Osteocyte (in vitro differentiated cells): Measurements from ENCODE around the gene DIABLO. TPM values are rescaled to one million over a fixed set of nuclear protein-coding genes. Genes with fewer than 3 reads are reported as not detected.

Experiments
- DNase-seq: peaks from one replicate; pipeline ENCODE4 v3.0.0; 2021; ENCODE audit warnings: mixed read lengths; ENCODE audit not compliant: unreplicated experiment; ENCODE audit errors: extremely low spot score
- H3K27ac Mint-ChIP-seq: one replicate; pipeline ENCODE4 v1.8.0; 2021; ENCODE audit warnings: mild to moderate bottlenecking, mixed read lengths; ENCODE audit not compliant: unreplicated experiment
- H3K27me3 Mint-ChIP-seq: one replicate; pipeline ENCODE4 v1.8.0; 2021; ENCODE audit warnings: mixed read lengths; ENCODE audit not compliant: unreplicated experiment
- H3K36me3 Mint-ChIP-seq: one replicate; pipeline ENCODE4 v1.8.0; 2021; ENCODE audit warnings: mixed read lengths; ENCODE audit not compliant: unreplicated experiment
- H3K4me1 Mint-ChIP-seq: one replicate; pipeline ENCODE4 v1.8.0; 2021; ENCODE audit warnings: mixed read lengths; ENCODE audit not compliant: unreplicated experiment
- H3K4me3 Mint-ChIP-seq: one replicate; pipeline ENCODE4 v1.8.0; 2021; ENCODE audit warnings: mild to moderate bottlenecking, moderate library complexity, mixed read lengths; ENCODE audit not compliant: unreplicated experiment
- H3K9me3 Mint-ChIP-seq: one replicate; pipeline ENCODE4 v1.8.0; 2021; ENCODE audit warnings: mixed read lengths; ENCODE audit not compliant: unreplicated experiment
- total RNA-seq: library from RNA; stranded (reverse); gene quantifications from 2 replicates; pipeline ENCODE4 v1.2.1, GENCODE V29; 2021
- TF ChIP-seq, protein P1 (sequence below): fragments of 200-600 bp; sonication (generic); IDR thresholded peaks from 2 replicates; pipeline ENCODE4 v1.5.0; 2021; ENCODE audit warnings: antibody characterized with exemption, mild to moderate bottlenecking, moderate library complexity

The DIABLO gene
- total RNA-seq, 1 donor from 2014 or later: 51.5 TPM

DNA sequence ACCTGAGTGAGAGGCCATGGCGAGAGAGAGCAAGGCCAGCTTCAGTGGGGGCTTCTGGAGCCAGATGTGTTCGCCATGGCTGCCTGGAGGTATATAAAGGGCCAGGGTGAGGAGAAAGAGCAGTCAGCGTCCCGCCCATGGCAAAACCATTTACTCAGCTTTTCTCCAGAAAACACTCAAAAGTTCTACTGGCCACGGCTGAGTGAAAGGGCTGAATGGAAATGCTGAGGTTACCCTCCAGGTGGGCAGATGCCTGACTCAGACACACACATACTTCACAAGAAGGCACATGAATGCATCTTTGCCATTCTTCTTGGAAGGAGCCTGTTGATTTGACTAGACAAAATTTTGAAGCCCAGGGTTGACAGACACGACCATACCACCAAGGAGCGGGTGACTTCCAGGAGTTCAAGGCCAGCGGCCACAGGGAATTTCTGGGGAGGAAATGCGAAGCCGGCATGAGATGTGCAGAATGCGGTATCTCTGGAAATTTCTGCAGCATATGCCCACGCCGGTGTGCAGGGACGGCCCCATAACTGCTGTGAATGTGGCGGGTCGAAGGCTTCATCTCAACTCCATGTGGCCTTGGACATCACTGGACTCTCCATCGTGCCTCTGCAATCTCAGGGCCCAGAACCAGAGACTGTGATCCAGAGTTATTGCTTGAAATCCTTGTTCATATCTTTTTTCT is 51.6 kb downstream of the DIABLO start, which contains the start of gene IL31:
Gene IL31 (minus strand): TSS at position 67 of the 691 bp plus-strand sequence. CDS start 49 bp downstream, at position 18.
- Mint-ChIP-seq H3K9me3 (no peaks in the 10 kb centered on the region), H3K36me3 (no peaks in the 10 kb centered on the region), H3K27me3 (peaks cover 12% of the 10 kb centered on the region), H3K4me1 (no peaks in the 10 kb centered on the region), H3K27ac (no peak within 1 kb of the TSS), H3K4me3 (no peak within 1 kb of the TSS)
- DNase-seq: no peak
- TF ChIP-seq, protein P1, sequence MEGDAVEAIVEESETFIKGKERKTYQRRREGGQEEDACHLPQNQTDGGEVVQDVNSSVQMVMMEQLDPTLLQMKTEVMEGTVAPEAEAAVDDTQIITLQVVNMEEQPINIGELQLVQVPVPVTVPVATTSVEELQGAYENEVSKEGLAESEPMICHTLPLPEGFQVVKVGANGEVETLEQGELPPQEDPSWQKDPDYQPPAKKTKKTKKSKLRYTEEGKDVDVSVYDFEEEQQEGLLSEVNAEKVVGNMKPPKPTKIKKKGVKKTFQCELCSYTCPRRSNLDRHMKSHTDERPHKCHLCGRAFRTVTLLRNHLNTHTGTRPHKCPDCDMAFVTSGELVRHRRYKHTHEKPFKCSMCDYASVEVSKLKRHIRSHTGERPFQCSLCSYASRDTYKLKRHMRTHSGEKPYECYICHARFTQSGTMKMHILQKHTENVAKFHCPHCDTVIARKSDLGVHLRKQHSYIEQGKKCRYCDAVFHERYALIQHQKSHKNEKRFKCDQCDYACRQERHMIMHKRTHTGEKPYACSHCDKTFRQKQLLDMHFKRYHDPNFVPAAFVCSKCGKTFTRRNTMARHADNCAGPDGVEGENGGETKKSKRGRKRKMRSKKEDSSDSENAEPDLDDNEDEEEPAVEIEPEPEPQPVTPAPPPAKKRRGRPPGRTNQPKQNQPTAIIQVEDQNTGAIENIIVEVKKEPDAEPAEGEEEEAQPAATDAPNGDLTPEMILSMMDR: no peak

DNA sequence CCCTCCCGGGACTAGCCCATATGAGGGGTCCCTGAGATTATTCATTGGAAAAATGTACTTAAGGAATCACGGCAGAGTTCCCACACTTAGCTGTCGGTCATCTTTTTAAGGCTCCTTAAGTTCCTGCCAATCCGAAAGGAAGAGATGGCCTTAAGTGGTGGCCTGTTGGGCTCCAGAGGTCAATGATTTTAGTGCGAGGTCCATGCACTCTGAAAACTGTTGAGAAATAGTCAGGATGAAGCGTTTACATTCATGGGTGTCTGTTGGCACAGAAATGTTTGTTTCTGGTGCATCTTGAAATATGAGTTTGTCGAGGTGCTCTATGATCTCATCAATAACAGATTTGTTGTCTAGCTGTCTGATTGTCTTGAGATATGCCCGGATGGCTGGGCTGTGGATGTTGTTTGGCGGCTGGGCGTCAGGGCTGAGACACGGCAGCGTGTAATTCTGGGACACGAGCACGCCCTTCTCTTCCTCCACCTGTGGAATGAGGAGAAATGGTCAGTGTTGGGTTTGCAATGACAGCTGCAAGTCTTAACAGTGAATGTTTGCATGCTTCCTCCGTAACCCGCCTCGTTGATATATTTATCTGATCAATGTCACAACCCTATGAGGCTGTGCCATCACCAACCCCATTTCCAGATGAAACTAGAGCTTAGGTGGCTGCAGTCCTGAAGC is 53.5 kb downstream of the DIABLO start:
- no peak overlapping the region for H3K4me3 Mint-ChIP-seq
- no peak overlapping the region for H3K27ac Mint-ChIP-seq
- no peaks in the 10 kb centered on the region for H3K9me3 Mint-ChIP-seq
- H3K36me3 Mint-ChIP-seq: no peaks in the 10 kb centered on the region
- TF ChIP-seq, protein P1: no peak
- H3K27me3 Mint-ChIP-seq: peaks cover 17% of the 10 kb centered on the region
- H3K4me1 Mint-ChIP-seq: no peaks in the 10 kb centered on the region
- no peak for DNase-seq

GRCh38 chr12:122171399-122171798 is 54.5 kb downstream of the DIABLO start:
- no peak for DNase-seq
- Mint-ChIP-seq H3K27ac (no peak overlapping the region), H3K9me3 (no peaks in the 10 kb centered on the region), H3K36me3 (no peaks in the 10 kb centered on the region), H3K4me3 (no peak overlapping the region), H3K27me3 (peaks cover 21% of the 10 kb centered on the region), H3K4me1 (no peaks in the 10 kb centered on the region)
- TF ChIP-seq, protein P1: no peak

DNA sequence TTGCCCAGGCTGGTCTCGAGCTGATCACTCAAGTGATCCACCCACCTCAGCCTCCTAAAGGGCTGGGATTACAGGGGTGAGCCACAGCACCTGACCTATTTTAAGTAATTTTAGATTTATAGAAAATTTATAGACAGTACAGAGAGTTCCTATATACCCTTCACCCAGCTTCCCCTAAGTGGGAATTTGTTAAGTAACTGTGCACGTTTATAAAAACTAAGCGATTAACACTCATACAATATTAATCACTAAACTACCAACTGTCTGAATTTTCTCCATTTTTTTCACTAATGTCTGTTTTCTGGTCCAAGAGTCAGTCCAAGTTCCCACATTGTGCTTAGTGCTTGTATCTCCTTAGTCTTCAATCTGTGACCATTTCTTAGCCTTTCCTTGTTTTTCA is 57.4 kb downstream of the DIABLO start:
- H3K4me3 Mint-ChIP-seq: no peak overlapping the region
- H3K27ac Mint-ChIP-seq: no peak overlapping the region
- TF ChIP-seq, protein P1: no peak
- H3K4me1 Mint-ChIP-seq: no peaks in the 10 kb centered on the region
- no peaks in the 10 kb centered on the region for H3K36me3 Mint-ChIP-seq
- no peaks in the 10 kb centered on the region for H3K9me3 Mint-ChIP-seq
- no peak for DNase-seq
- H3K27me3 Mint-ChIP-seq: peaks cover 16% of the 10 kb centered on the region

GRCh38 chr12:122167356-122167925 is 58.4 kb downstream of the DIABLO start:
- DNase-seq: no peak
- Mint-ChIP-seq H3K9me3 (no peaks in the 10 kb centered on the region), H3K27me3 (peaks cover 9% of the 10 kb centered on the region), H3K4me3 (no peak overlapping the region), H3K36me3 (no peaks in the 10 kb centered on the region), H3K4me1 (no peaks in the 10 kb centered on the region), H3K27ac (no peak overlapping the region)
- TF ChIP-seq, protein P1: no peak
